Fibroblast of lung (primary cell): ENCODE measurements around the gene PPP1R10. TPM values are rescaled to one million over a fixed set of nuclear protein-coding genes. Genes with fewer than 3 reads are reported as not detected.
A peak's percentile ranks its signal among the peaks of the same experiment; 100 is the strongest.

ENCODE experiments used
- DNase-seq, 2 donors: peaks; one replicate each; pipeline versions ENCODE4 v3.0.0 to v3.0.0-alpha.2; 2010; ENCODE audit warnings: low read depth in 2 of 2
- H2AFZ ChIP-seq: 2 replicates; pipeline ENCODE4 v1.5.1; 2012; ENCODE audit warnings: low read length, control low read depth, inconsistent platforms
- H3K27ac ChIP-seq: 2 replicates; pipeline ENCODE4 v1.5.1; 2011; ENCODE audit warnings: low read length, control low read depth; ENCODE audit not compliant: insufficient read depth
- H3K27me3 ChIP-seq: 2 replicates; pipeline ENCODE4 v1.5.1; 2011; ENCODE audit warnings: mild to moderate bottlenecking, low read length; ENCODE audit not compliant: control insufficient read depth, insufficient read depth
- H3K36me3 ChIP-seq: 2 replicates; pipeline ENCODE4 v1.5.1; 2011; ENCODE audit warnings: low read length; ENCODE audit not compliant: control insufficient read depth, insufficient read depth
- H3K4me1 ChIP-seq: 2 replicates; pipeline ENCODE4 v1.5.1; 2011; ENCODE audit warnings: low read length; ENCODE audit not compliant: control insufficient read depth, insufficient read depth; ENCODE audit errors: extremely low read depth
- H3K4me2 ChIP-seq: 2 replicates; pipeline ENCODE4 v1.5.1; 2011; ENCODE audit warnings: low read length, control low read depth; ENCODE audit not compliant: insufficient read depth; ENCODE audit errors: extremely low read depth
- H3K4me3 ChIP-seq, 4 experiments: fragments of 200-600 bp in 1 of 4; sonication (generic) in 1 of 4; replicated peaks in 1 of 4; 2 replicates each; pipeline ENCODE4 v1.5.1; 2011 to 2016; ENCODE audit warnings: low read length in 4 of 4, low read depth in 3 of 4, mild to moderate bottlenecking in 3 of 4, control low read depth in 2 of 4, inconsistent platforms in 1 of 4, mixed read lengths in 1 of 4; ENCODE audit not compliant: insufficient read depth in 1 of 4; ENCODE audit errors: control extremely low read depth in 1 of 4
- H3K79me2 ChIP-seq: 2 replicates; pipeline ENCODE4 v1.5.1; 2012; ENCODE audit warnings: mild to moderate bottlenecking, low read length, inconsistent platforms; ENCODE audit not compliant: control insufficient read depth, insufficient read depth
- H3K9ac ChIP-seq: 2 replicates; pipeline ENCODE4 v1.5.1; 2011; ENCODE audit warnings: mild to moderate bottlenecking, low read length, control low read depth; ENCODE audit not compliant: insufficient read depth
- H3K9me3 ChIP-seq: 2 replicates; pipeline ENCODE4 v1.5.1; 2012; ENCODE audit warnings: low read depth, low read length; ENCODE audit not compliant: control insufficient read depth, insufficient read depth
- H4K20me1 ChIP-seq: 2 replicates; pipeline ENCODE4 v1.5.1; 2011; ENCODE audit warnings: low read length; ENCODE audit not compliant: control insufficient read depth, insufficient read depth; ENCODE audit errors: extremely low read depth
- EZH2 ChIP-seq: IDR thresholded peaks from 2 replicates; pipeline ENCODE4 v1.5.1; 2012; ENCODE audit warnings: low read length, control low read depth, mild to moderate bottlenecking; ENCODE audit errors: missing control alignments
- polyA plus RNA-seq, 2 donors: library from polyadenylated mRNA; depleted of rRNA in 1 of 2; stranded (reverse) in 1 of 2; unstranded in 1 of 2; fragments of >200 nt; gene quantifications; 2 replicates each; pipeline ENCODE4 v1.2.1, GENCODE V29; 2011 to 2012; ENCODE audit warnings: missing spikeins in 1 of 2
- total RNA-seq: library from RNA; depleted of rRNA; stranded (reverse); fragments of >200 nt; gene quantifications from 2 replicates; pipeline ENCODE4 v1.2.1, GENCODE V29; 2014
- TF ChIP-seq, protein P1 (sequence below), 2 donors: IDR thresholded peaks in 1 of 2; conservative IDR thresholded peaks in 1 of 2; 1 replicate in 1 of 2; 2 replicates in 1 of 2; pipeline ENCODE4 v1.5.1; 2011 to 2012; ENCODE audit warnings: low read length in 2 of 2, control low read depth in 1 of 2, inconsistent platforms in 1 of 2, low read depth in 1 of 2, mild to moderate bottlenecking in 1 of 2

Gene PPP1R10
- total and polyA plus RNA-seq, 2 donors (not counting 1 experiment from before 2014, with no cell fraction given), result 25.2 to 28.2 TPM

DNA sequence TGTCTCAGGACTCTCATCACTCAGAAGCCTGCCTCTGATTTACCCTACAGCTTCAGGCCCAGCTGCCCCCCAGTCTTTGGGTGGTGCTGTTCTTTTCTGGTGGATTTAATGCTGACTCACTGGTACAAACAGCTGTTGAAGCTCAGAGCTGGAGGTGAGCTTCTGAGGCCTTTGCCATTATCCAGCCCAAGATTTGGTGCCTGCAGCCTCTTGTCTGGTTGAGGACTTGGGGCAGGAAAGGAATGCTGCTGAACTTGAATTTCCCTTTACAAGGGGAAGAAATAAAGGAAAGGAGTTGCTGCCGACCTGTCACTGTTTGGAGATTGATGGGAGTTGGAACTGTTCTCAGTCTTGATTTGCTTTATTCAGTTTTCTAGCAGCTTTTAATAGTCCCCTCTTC lies 26.0 kb downstream of the PPP1R10 start:
- Histone ChIP-seq H3K36me3 (peaks cover 19% of the 10 kb centered on the region), H4K20me1 (no peaks in the 10 kb centered on the region), H3K4me3 (no peak overlapping the region), H3K4me1 (peaks cover 9% of the 10 kb centered on the region), H3K79me2 (no peaks in the 10 kb centered on the region), H3K27me3 (no peaks in the 10 kb centered on the region), H3K9ac (no peak overlapping the region), H2AFZ (no peak overlapping the region), H3K27ac (peak overlapping the region; percentile 79), H3K9me3 (no peaks in the 10 kb centered on the region), H3K4me2 (no peak overlapping the region)
- no peak for TF ChIP-seq EZH2
- TF ChIP-seq, protein P1, sequence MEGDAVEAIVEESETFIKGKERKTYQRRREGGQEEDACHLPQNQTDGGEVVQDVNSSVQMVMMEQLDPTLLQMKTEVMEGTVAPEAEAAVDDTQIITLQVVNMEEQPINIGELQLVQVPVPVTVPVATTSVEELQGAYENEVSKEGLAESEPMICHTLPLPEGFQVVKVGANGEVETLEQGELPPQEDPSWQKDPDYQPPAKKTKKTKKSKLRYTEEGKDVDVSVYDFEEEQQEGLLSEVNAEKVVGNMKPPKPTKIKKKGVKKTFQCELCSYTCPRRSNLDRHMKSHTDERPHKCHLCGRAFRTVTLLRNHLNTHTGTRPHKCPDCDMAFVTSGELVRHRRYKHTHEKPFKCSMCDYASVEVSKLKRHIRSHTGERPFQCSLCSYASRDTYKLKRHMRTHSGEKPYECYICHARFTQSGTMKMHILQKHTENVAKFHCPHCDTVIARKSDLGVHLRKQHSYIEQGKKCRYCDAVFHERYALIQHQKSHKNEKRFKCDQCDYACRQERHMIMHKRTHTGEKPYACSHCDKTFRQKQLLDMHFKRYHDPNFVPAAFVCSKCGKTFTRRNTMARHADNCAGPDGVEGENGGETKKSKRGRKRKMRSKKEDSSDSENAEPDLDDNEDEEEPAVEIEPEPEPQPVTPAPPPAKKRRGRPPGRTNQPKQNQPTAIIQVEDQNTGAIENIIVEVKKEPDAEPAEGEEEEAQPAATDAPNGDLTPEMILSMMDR (conservative IDR thresholded peaks at IDR 0.05 in 1 of 2, IDR thresholded peaks at IDR 0.05 in 1 of 2; ENCODE audit: low read depth in 1 of 2, low read length in 2 of 2), result no peak
- peak; percentile 56 to 67 for DNase-seq

DNA sequence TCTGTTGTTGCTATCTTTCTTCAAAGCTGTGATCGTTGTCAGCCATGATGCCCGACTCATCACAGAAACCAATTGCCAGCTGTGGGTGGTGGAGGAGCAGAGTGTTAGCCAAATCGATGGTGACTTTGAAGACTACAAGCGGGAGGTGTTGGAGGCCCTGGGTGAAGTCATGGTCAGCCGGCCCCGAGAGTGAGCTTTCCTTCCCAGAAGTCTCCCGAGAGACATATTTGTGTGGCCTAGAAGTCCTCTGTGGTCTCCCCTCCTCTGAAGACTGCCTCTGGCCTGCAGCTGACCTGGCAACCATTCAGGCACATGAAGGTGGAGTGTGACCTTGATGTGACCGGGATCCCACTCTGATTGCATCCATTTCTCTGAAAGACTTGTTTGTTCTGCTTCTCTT lies 26.5 kb downstream of the PPP1R10 start:
- Histone ChIP-seq H3K36me3 (peaks cover 20% of the 10 kb centered on the region), H3K79me2 (no peaks in the 10 kb centered on the region)

DNA sequence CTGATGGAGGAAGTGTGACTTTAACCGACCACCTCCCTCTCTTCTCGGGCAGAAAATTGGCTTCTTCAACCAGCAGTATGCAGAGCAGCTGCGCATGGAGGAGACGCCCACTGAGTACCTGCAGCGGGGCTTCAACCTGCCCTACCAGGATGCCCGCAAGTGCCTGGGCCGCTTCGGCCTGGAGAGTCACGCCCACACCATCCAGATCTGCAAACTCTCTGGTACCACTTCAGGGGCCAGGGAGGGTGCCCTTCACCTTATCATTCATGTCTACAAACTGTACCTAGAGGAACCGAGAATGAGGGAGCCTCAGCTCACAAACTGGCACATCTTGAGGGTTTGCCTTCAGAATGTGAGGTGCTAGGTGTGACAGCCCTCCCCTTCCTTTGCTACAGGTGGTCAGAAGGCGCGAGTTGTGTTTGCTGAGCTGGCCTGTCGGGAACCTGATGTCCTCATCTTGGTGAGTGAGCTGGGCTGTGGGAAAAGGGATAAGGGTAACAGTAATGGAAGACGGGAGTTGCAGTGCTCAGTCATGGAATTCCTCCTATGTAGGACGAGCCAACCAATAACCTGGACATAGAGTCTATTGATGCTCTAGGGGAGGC lies 27.2 kb downstream of the PPP1R10 start:
- no peaks in the 10 kb centered on the region for H4K20me1 ChIP-seq
- no peak overlapping the region for H2AFZ ChIP-seq
- TF ChIP-seq, protein P1 (conservative IDR thresholded peaks at IDR 0.05 in 1 of 2, IDR thresholded peaks at IDR 0.05 in 1 of 2; ENCODE audit: low read depth in 1 of 2, low read length in 2 of 2), result no peak
- TF ChIP-seq EZH2, result no peak
- no peaks in the 10 kb centered on the region for H3K79me2 ChIP-seq
- no peaks in the 10 kb centered on the region for H3K9me3 ChIP-seq
- no peak overlapping the region for H3K4me3 ChIP-seq
- peak overlapping the region; percentile 79 for H3K27ac ChIP-seq
- no peaks in the 10 kb centered on the region for H3K27me3 ChIP-seq
- H3K36me3 ChIP-seq, result peaks cover 23% of the 10 kb centered on the region
- no peak overlapping the region for H3K9ac ChIP-seq
- no peak for DNase-seq
- no peak overlapping the region for H3K4me2 ChIP-seq
- H3K4me1 ChIP-seq, result peaks cover 9% of the 10 kb centered on the region

More for the DNA sequence above, 26.5 kb downstream of the PPP1R10 start:
- H3K27me3 ChIP-seq, result no peaks in the 10 kb centered on the region
- no peak overlapping the region for H3K4me2 ChIP-seq
- H3K4me3 ChIP-seq, result no peak overlapping the region
- peak overlapping the region; percentile 79 for H3K27ac ChIP-seq
- H4K20me1 ChIP-seq, result no peaks in the 10 kb centered on the region
- H3K9me3 ChIP-seq, result no peaks in the 10 kb centered on the region
- TF ChIP-seq, protein P1 (conservative IDR thresholded peaks at IDR 0.05 in 1 of 2, IDR thresholded peaks at IDR 0.05 in 1 of 2; ENCODE audit: low read depth in 1 of 2, low read length in 2 of 2), result no peak
- no peak for TF ChIP-seq EZH2
- no peak for DNase-seq
- H3K4me1 ChIP-seq, result peaks cover 9% of the 10 kb centered on the region
- no peak overlapping the region for H3K9ac ChIP-seq
- no peak overlapping the region for H2AFZ ChIP-seq
